HG03460 (cell line): ENCODE data around the gene ATP12A.

ENCODE experiments used
- ATAC-seq: cut with Tn5 transposase; IDR thresholded peaks from one replicate; pipeline ENCODE4 v1.9.1; 2021; ENCODE audit not compliant: unreplicated experiment

Gene ATP12A

DNA sequence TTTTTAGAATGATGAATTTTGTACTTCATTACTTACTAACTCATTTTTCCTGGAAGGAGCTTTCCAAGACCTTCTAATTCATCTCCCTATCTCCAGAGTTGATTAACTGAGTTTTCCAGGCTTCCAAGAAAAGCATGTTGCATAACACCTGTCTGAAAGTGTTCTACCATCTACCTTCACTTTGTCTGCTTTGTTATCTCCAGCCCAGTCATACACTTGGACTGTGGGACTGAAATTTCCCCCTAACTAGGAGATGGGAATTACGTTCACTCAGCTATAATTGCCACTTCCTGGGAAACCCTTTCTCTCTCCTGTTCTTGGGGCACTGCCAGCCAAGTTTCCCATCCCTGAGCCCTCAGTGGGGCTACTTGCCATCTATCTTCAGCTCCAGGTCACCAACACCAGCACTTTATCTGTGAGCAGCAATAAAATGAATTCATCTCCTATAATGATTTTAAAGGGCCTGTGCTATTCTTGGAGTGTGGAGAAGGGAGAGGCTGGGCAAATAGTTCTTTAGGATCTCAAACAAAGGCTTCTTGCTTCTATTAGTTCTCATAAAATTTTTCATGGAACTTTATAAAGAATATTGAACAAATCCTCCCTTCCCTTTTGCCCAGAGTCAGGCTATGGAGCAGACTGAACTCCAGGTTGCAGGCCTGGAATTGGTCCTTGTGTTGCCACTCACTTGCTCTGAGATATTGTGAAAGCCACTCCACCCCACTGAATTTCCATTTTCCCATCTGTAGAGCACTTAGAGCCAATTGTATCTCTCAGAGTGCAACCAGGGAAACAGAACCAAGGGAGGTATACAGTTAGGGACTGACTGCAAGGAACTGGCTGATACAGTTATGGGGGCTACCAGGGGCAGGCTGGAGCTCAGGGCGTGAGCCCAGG lies 17.8 kb upstream of the ATP12A start:
- no peak for ATAC-seq

DNA sequence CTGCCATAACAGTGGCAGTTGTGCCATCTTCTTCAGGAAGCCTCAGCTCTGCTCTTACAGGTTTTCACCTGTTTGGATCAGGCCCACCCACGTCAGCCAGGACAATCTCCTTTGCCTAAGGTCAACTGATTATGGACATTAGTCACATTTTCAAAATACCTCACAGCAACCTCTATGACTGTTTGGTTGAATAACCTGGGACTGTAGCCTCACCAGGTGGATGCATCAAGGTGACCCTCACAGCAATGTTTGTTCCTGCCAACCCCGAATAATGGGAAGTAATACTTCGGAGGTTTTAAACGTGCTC lies 17.2 kb upstream of the ATP12A start:
- no peak for ATAC-seq

DNA sequence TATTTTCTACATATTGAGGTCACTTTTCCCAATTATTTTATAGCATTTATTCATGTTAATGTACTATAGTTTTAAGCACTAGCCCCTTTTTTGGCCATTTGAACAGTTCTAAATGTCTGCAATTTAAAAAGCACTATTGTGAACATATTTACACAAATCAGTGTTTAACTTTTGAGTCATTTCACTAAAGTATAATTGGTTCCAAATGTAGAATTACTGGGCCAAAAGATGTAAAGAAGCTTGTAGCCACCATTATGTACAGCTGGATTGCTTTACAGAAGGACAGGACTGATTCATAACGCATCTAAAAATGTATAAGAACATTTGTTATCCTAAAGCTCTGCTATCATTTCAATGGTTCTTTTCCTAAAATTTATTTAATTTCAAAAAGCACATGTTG lies 16.6 kb upstream of the ATP12A start:
- ATAC-seq, result no peak

DNA sequence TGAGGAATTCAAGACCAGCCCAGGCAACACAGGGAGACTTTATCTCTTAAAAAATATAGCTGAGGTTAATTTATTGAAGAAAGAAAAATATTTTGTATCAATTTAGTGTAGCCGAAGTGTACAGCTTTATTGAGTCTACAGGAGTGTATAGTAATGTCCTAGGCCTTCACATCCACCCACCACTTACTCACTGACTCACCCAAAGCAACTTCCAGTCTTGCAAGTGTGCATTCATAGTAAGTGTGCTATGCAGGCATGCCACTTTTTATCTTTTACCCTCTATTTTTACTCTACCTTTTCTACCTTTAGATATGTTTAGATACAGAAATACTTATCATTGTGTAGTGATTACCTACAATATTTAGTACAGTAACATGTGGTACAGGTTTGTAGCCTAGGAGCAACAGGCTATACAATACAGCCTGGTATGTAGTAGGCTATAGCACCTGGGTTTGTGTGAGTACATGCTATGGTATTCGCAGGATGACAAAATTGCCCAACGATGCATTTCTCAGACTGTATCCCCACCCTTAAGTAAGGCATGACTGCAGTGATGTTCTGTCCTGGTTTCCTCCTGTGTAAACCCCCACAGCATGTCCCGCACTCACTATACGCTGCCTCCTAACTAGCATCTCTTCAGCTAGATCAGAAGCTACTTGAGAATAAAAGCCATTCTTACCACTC lies 15.3 kb upstream of the ATP12A start:
- ATAC-seq, result no peak

DNA sequence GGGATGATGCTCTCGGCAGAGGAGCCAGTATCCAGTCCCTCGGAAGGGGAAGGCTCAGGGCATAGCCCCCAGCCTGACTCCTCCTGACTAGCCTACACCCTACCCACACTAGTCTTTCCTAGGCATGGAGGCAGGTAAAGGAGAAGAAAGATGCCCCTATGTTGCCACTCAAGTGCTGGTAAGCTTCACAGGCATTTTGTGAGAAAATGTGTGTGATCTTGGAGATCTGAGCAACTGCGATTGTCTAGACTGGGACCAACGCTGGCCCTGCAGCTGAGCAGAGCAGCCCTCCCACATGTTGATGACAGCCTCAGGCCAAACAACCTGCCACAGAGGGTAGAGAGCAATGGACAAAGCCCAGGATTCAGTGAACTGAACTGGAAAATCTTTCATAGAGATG lies 11.7 kb upstream of the ATP12A start:
- ATAC-seq, result no peak

DNA sequence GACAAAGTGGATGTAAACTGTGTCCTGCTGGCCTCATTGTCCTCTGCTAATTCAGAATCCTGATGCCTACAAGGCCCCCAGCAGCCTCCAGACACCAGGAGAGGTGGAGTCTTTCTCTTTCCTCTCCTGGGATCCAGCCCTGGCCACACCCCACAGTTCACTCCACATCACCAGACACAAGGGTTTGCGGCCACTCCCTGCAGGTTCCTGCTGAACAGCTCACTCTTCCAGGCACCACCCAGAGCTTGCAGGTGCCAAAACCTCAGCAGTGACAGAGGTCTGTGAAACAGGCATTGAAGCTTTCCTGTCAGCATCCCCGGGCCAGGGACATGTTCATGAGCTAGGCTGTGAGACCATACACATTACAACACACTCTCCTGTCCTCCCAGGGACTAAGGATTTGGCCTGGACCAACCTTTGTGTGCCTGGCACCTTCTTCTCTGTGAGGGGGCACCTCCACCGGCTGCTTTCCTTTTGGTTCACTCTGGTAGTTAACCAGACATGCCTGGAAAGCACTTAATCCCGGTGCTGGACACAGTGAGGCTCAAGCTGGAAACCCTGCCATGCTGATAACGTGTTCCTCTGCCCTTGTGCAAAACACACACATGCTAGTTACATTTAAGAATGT lies 11.1 kb upstream of the ATP12A start:
- ATAC-seq, result no peak

DNA sequence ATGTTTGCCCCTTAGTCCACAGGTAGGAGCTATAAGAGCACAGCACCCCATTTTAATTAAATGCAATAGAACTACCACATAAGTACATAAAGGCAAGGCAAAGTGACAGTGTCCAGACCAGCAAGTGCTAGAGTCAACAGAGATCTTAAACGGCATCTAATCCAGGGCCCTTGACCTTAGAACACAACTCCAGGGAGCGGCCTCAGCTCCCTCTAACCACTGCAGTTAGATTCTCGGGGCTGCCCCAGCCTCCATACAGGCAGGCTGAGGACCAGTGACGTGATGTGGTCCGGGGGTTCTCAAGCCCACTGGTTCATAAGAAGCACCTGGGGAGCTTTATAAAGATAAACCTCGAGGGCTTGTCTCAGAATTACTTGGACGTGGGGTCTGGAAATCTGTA lies 10.0 kb upstream of the ATP12A start:
- ATAC-seq, result no peak

DNA sequence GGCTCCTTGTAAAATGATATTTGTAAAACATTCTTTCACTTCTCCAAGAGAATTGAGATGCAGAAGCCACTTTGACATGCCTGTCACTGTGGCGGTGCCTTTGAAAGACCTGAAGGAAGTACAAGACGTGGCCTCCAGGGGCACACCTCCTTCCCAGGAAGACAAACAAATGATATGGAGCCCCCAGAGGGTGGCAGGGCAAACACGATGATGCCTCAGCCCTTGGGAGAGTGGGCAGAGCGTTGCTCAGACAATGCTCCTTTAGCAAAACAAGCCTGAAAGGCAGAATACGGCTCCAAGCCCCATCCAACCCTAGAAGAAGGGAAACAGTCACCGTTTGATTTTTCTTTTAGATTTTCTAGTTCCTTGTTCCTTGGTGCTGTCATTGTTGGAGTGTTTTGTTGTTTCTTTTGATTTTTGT lies 9.2 kb upstream of the ATP12A start:
- no peak for ATAC-seq

DNA sequence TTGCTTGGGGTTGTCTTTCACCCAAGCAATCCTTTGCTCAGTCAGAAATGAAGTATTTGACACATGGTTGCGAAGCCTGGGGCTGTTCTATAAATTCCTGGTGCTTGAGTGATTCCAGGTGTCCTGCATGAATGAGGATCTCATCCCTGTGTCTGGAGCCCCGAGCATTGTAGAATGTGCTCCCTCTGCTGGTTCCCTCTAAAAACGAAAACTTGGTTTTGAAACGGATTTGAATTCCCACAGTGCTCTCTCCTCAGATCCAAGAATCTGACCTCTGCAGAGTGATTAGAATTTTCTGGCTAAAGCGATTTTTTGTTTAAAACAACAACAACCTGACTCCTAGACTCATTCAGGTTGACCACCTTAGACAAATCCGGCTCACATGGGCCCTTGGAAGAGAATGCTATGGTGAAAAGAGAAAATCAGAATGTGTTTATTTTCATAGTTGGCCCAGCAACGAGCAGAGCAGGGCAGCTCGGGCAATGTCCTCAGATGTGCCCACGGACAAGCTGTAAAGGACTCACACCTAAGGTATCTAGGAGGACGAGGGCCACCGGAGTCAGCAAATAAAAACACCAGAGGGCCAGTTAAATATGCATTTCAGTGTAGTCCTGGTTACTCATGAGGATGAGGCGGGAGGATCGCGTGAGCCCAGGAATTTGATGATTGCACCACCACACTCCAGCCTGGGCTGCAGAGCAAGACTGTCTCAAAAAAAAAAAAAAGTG lies 8.7 kb upstream of the ATP12A start:
- ATAC-seq, result no peak

DNA sequence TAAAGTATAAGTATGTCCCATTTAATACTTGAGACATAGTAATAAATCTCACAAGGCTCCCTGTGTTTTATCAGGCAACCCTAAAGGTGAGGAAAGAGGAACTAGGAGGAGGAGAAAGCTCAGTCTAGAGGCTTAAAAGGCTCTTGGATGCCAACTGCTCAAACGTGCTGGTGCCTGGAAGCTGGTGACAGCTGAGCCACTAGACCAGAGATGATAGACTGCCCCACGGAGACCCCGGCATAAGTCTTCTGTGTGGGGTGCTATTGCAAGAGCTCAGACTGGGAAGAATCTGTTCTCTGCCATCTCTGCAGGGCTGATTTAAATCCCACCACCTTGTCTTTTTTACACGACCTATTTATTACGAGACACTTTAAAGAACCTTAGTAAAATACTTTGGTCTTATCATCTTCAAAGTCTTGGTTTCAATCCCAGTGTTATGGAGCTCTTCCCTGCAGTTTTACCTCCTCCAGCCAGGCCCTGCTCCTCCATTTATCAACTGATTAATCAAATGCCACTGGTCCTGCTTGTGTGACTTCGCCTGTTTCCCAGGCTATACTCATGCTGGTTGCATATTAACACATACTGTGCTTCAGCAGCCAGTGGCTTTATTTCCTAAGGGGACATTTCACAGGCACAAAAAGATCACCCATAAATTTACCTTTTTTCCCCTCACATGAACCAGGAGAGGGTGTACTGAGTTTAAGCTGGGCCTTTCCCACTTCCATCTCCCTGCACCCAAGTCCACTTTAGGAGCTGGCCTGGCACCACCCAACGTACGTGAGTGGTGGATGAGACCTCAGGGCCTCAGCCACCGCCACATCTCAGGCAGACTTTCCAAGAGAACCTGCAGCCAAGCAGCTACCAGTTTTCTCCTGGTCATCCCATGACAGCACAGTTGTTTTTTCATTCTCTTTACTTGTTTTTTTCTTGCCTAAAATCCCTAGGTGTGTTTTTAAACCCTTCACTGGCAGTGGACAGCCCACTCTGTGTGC lies 7.8 kb upstream of the ATP12A start:
- ATAC-seq, result no peak

DNA sequence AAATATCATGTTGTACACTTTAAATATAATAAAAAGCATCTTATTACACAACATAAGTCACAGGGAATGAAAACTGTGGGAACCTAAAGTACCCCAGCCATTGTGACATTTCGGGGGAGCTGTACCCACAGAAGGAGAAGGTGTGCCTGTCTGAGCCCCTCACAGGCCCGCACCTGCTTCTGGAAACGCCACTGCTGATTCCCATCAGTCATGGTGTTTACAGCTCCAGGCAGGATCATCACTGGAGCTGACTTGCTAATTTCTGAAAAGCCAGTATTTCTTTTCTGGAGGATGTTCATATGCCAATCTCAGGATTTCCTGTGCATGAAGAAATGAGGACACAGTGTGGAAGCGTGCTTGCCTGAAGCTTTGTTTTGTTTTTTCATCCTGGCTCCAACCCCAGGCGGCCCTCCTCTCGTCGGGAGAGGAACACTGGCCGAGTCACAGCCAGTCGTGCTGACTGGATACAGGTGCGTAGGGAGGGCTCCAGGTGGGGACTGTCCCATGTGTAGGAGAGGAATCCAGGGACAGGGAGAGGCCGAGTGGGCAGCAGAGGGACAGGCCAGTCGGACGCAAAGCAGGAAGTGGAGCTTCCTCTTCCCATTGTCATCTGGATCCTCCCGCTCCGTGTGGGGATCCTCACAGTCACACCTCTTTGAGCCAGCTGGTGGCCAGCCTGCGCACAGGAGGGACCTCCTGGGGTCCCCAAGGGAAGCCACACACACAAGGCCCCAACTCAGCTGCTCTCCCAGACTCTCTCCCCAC lies 4.2 kb upstream of the ATP12A start:
- ATAC-seq, result no peak

DNA sequence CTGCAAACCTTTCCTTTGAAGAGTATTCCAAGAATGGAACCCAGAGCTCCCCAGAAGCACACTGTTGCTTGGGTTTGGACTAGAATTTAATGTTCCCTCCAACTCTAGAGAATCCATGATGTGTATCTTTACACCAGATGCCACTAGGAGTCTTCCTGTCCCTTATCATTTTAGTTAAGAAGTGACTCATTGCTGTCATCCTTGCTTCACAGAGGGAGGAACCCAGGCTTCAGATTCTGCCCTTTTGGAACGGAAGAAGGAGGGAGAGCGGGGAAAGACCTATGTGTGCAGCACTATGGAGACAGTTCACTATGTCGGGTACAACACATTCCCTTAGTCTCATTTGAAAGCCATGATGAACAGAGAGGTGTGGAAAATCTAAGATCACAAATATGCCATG lies 2.1 kb upstream of the ATP12A start:
- no peak for ATAC-seq

DNA sequence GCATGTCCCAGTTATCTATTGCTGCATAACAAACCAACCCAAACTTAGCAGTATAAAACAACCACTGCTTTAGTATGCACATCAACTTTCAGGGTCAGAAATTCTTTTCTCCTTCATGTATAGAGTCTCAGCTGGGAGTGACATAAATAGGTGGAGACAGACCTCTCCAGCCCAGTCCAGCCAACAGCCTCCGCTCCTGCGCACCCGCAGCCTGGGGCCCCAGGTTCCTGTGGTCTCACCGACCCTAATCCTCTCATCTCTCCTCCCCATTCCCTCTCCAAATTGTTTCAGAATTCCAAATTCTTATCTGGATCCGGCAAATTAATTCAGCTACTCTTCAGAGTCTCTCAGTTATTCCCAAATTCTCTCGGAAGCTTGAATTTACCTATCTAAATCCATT lies 522 bp upstream of the ATP12A start:
- ATAC-seq, result no peak

DNA sequence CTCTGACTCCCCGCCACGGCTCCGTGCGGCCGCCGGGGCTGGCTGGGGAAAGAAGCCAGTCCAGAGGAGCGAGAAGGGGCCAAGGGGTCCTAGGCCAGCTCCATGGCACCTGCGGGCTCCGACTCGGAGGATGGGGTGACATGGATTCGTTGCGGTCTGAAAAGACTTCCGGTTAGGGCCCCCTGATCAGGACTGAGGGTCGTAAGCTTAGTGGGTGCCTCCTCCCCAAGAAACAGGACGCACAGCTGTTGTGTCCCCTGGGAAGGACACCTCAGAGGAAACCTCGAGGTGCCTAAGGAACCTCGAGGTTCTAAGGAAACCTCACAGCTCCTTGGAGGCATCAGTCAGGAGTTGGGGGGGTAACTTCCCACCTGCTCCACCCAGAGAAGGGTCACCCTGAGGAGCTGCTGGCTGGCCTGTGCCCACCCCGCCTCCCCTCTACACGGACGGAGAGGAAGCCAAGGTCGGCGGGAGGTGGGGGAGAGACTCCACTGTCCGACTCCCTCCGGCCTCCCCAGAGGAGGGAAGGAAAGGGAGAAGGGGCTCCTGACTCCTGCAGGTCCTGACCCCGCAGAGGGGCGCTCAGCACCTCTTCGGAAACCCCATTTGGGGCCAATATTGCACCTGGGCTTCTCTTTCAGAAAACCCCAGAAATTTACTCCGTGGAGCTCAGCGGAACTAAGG lies 855 bp downstream of the ATP12A start:
- ATAC-seq, result no peak

DNA sequence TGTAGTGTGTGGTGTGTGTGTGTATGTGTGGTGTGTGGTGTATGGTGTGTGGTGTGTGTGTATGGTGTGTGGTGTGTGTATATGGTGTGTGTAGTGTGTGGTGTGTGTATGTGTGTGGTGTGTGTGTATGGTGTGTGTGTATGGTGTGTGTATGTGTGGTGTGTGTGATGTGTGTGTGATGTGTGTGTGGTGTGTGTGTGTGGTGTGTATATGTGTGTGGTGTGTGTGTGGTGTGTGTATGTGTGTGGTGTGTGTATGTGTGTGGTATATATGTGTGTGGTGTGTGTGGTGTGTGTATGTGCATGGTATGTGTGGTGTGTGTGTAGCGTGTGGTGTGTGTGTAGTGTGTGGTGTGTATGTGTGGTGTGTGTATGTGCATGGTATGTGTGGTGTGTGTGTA lies 1.7 kb downstream of the ATP12A start:
- no peak for ATAC-seq

DNA sequence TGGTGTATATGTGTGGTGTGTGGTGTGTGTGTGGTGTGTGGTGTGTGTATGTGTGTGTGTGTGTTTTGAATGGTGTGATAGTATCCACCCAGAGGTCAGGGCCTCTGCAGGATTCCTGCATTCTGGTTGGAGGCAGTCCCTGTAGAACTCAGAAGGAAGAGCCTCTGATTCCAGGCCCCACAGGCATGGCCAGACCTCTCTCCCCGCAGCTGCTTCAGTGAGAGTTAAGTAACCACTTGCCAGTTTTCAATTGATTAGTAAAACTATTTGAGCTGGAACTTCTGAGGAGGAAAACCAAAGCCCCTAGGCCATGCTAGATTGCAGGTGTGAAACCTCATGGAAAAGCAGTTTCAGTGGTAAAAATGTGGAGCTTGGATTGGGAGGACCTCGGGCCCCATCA lies 2.1 kb downstream of the ATP12A start:
- no peak for ATAC-seq

DNA sequence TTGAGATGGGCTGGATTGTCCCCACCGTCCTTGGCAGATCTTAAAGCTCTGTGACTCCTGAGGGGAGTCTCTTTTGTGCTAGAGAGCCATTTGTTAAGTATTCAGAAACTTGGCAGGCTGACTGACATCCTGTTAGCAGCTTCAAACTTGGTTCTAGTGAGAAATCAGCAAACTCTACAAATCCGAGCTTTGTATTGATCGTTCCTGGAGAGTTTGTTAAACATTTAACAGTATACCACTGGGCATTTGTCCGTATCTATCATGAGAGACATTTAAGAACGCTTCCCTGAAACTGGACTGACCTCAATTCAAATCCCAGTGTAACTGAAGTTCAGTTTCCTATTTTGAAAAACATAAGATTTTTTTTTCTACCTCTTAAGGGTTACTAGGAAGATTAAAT lies 3.1 kb downstream of the ATP12A start:
- no peak for ATAC-seq

DNA sequence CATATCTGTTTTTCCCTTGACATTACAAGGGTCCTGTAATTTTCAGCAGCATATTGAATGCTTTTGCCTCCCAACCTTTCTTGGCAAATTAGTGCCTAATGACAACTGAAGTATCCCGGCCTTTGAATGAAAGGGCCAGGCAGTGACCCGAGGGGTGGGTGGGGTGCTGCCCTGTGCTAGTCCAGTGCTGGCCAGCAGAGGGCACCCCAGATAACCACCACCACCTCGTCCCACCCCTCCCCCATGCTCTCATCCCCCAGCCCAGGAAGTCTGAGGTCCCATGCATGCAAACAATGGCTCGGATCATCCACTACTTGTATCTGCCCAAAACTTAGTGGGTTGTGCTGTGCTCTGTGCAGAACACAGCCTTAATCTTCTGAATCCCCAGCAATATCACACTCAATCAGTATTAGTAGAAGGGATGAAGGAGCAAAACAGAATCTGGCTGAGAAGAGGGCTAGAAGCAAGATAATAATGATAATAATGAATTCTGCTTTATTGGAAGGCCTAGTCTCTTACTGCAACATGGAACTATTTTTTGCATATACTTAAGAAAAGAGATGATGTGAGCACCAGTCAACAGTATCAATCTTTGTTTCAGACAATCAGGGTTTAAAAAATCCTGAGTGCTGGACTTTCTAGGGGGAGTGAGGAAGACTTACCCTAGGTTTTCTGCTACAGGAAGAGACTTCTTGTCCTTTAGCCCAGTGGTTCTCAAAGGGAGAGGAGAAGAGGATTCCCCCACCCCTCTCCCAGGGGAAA lies 3.8 kb downstream of the ATP12A start:
- ATAC-seq, result peak; percentile 45
